Activated T-helper 1 cell treated with Interleukin-2 at 50 U/mL for 16 hours (primary cell): ENCODE data around the gene NPR3.
"Not testable (repeated sequence)": the region's sequence is repeated elsewhere in the genome, so short reads cannot be mapped to it uniquely, and the experiment has no call there.

ENCODE experiments used
- DNase-seq: peaks from one replicate; pipeline ENCODE4 v3.0.0-alpha.2; 2020; ENCODE audit warnings: low read depth

NPR3 gene

GRCh38 chr5:32765266-32765665 is 54.1 kb downstream of the NPR3 start:
- no peak for DNase-seq

- DNase-seq: no peak
These were observed 56.9 kb downstream of the NPR3 start for GRCh38 chr5:32767948-32768467.

GRCh38 chr5:32769711-32770110 is 58.6 kb downstream of the NPR3 start:
- no peak for DNase-seq

GRCh38 chr5:32770444-32770843 is 59.3 kb downstream of the NPR3 start:
- no peak for DNase-seq

GRCh38 chr5:32771037-32771436 is 59.9 kb downstream of the NPR3 start:
- no peak for DNase-seq

GRCh38 chr5:32773944-32774343 is 62.8 kb downstream of the NPR3 start:
- no peak for DNase-seq

- no peak for DNase-seq
These were observed 65.1 kb downstream of the NPR3 start for GRCh38 chr5:32776200-32776599.

GRCh38 chr5:32777222-32777621 is 66.1 kb downstream of the NPR3 start:
- DNase-seq: no peak

GRCh38 chr5:32777733-32778132 is 66.6 kb downstream of the NPR3 start:
- no peak for DNase-seq

- no peak for DNase-seq
These were observed 67.3 kb downstream of the NPR3 start for GRCh38 chr5:32778403-32778802.

GRCh38 chr5:32779754-32780415 is 68.8 kb downstream of the NPR3 start:
- no peak for DNase-seq

GRCh38 chr5:32780508-32780919 is 69.4 kb downstream of the NPR3 start:
- no peak for DNase-seq

- no peak for DNase-seq
These were observed 72.5 kb downstream of the NPR3 start for GRCh38 chr5:32783661-32784060.

- DNase-seq: no peak
These were observed 74.6 kb downstream of the NPR3 start for GRCh38 chr5:32785611-32786254.

GRCh38 chr5:32786311-32786710 is 75.2 kb downstream of the NPR3 start:
- no peak for DNase-seq

GRCh38 chr5:32790411-32790951 is 79.4 kb downstream of the NPR3 start:
- DNase-seq: no peak

- no peak for DNase-seq
These were observed 80.6 kb downstream of the NPR3 start for GRCh38 chr5:32791536-32792243.

- DNase-seq: no peak
These were observed 83.0 kb downstream of the NPR3 start for GRCh38 chr5:32794086-32794485.

GRCh38 chr5:32802764-32803163 is 91.6 kb downstream of the NPR3 start:
- DNase-seq: no peak

- DNase-seq: no peak
These were observed 92.5 kb downstream of the NPR3 start for GRCh38 chr5:32803656-32804055.

- not testable (repeated sequence) for DNase-seq
These were observed 94.3 kb downstream of the NPR3 start for GRCh38 chr5:32805462-32805861.

- no peak for DNase-seq
These were observed 95.0 kb downstream of the NPR3 start for GRCh38 chr5:32805971-32806638.
